GM21825 (cell line): Measurements from ENCODE around the gene TRIO.

Source experiments
- ATAC-seq: cut with Tn5 transposase; IDR thresholded peaks from one replicate; pipeline ENCODE4 v1.9.1; 2021; ENCODE audit warnings: mild to moderate bottlenecking, moderate library complexity; ENCODE audit not compliant: unreplicated experiment

The TRIO gene

GRCh38 chr5:14343376-14343775, 200.2 kb downstream of the TRIO start:
- no peak for ATAC-seq

GRCh38 chr5:14347522-14347921, 204.4 kb downstream of the TRIO start:
- ATAC-seq, result no peak

- no peak for ATAC-seq
Observed at GRCh38 chr5:14348142-14348541, 205.0 kb downstream of the TRIO start.

- ATAC-seq, result no peak
Observed at GRCh38 chr5:14349029-14349428, 205.9 kb downstream of the TRIO start.

GRCh38 chr5:14351086-14351661, 208.0 kb downstream of the TRIO start:
- no peak for ATAC-seq

- ATAC-seq, result peak; percentile 86
Observed at GRCh38 chr5:14351845-14352712, 208.9 kb downstream of the TRIO start.

- ATAC-seq, result no peak
Observed at GRCh38 chr5:14353726-14354474, 210.8 kb downstream of the TRIO start.

GRCh38 chr5:14355391-14355790, 212.2 kb downstream of the TRIO start:
- no peak for ATAC-seq

- ATAC-seq, result no peak
Observed at GRCh38 chr5:14356305-14356704, 213.2 kb downstream of the TRIO start.

GRCh38 chr5:14357441-14357840, 214.3 kb downstream of the TRIO start:
- ATAC-seq, result no peak

- no peak for ATAC-seq
Observed at GRCh38 chr5:14357851-14358250, 214.7 kb downstream of the TRIO start.

- ATAC-seq, result no peak
Observed at GRCh38 chr5:14358536-14358935, 215.4 kb downstream of the TRIO start.

- ATAC-seq, result no peak
Observed at GRCh38 chr5:14359069-14360043, 216.2 kb downstream of the TRIO start.

GRCh38 chr5:14362491-14362890, 219.3 kb downstream of the TRIO start:
- no peak for ATAC-seq

- ATAC-seq, result no peak
Observed at GRCh38 chr5:14364096-14364495, 221.0 kb downstream of the TRIO start.

GRCh38 chr5:14364576-14365472, 221.7 kb downstream of the TRIO start:
- no peak for ATAC-seq

- ATAC-seq, result no peak
Observed at GRCh38 chr5:14365831-14366430, 222.8 kb downstream of the TRIO start.

- no peak for ATAC-seq
Observed at GRCh38 chr5:14366763-14367162, 223.6 kb downstream of the TRIO start.

- no peak for ATAC-seq
Observed at GRCh38 chr5:14367364-14367763, 224.2 kb downstream of the TRIO start.
